Measurements from ENCODE around the gene CD59. TPM values are rescaled to one million over a fixed set of nuclear protein-coding genes. Genes with fewer than 3 reads are reported as not detected.

CD59 gene
- total and polyA plus RNA-seq, 2 of the 13 experiments (the other 11 are each of a cell fraction or from before 2014, with no cell fraction given), result 127 to 289 TPM

DNA sequence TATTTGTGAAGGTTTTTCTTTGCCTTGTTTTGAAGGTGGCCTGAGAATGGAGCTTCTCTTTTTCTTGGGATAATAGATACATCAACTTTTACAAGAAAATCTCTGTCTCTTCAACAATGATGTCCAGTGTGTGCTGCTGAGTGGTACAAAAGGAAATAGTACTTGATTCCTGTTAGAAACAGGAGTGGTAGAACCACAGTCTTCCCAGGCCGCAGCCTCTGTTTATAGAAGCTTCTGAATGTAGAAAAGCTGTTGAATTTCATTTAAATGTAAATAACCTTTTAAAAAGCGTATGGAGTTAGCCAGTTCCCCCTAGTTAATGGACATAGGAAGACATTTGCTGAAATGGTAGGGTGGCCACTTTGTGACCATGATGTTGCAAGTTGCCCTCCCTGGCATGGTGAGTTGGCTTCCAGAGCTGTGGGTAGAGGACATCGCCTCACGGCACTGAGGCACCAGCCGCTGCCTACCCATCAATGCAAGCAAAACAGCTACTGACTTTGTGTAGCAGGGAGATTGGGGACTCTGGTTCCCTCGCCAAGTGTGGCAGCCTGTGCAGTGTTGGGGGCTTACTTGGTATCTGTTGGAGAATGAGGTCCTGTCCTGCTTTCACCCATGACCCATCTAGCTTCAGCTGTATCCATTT, 67.1 kb downstream of the CD59 start:
- no peak overlapping the region for H3K4me2 ChIP-seq (ENCODE audit: low read depth, low read length)
- intact Hi-C loops (cut with micrococcal nuclease; ENCODE audit: unreplicated experiment), result no loop called here
- ChIA-PET CTCF (ENCODE audit: low intra/inter-chr PET ratio, low total read pairs) (no interaction called here), POLR2A (no interaction called here)
- peaks cover 2% of the 10 kb centered on the region in 2 experiments; a peak in 4 of 5 replicates for H3K27me3 ChIP-seq (ENCODE audit: control insufficient read depth in 1 of 2, insufficient read depth in 2 of 2, low read length in 2 of 2)
- no peak for DNase-seq (ENCODE audit: low spot score)
- no TSS peak for BruUV-seq (replicated peaks)
- no peak overlapping the region for H2AFZ ChIP-seq (ENCODE audit: low read length)
- no peak for FAIRE-seq
- no peak for ATAC-seq
- no peak for TF ChIP-seq HNRNPLL (IDR thresholded peaks at IDR 0.05; ENCODE audit: low read depth, low read length, poor library complexity, severe bottlenecking)
- no peak for TF ChIP-seq ARNT (IDR thresholded peaks at IDR 0.05)
- no peak for TF ChIP-seq MEIS2 (CRISPR knock-in tag; IDR thresholded peaks at IDR 0.05)
- no peak for TF ChIP-seq ZNF282 (IDR thresholded peaks at IDR 0.05; ENCODE audit: partially characterized antibody)
- TF ChIP-seq SMARCE1 (IDR thresholded peaks at IDR 0.05; ENCODE audit: borderline replicate concordance), result no peak
- TF ChIP-seq HES4 (CRISPR knock-in tag; IDR thresholded peaks at IDR 0.05; ENCODE audit: borderline replicate concordance), result no peak
- no peak for TF ChIP-seq SUZ12 (IDR thresholded peaks at IDR 0.05; ENCODE audit: low read depth, low read length)
- TF ChIP-seq DMAP1 (CRISPR knock-in tag; IDR thresholded peaks at IDR 0.05), result no peak
- no peak for TF ChIP-seq REXO4 (CRISPR knock-in tag; IDR thresholded peaks at IDR 0.05; ENCODE audit: borderline replicate concordance)
- no peaks in the 10 kb centered on the region for H4K20me1 ChIP-seq (ENCODE audit: insufficient read depth, low read length)
- H3K36me3 ChIP-seq (replicated peaks in 1 of 2; ENCODE audit: control insufficient read depth in 1 of 2, insufficient read depth in 2 of 2, low read length in 2 of 2), result no peaks in the 10 kb centered on the region
- no peak overlapping the region for H3K4me3 ChIP-seq (replicated peaks in 1 of 3; ENCODE audit: insufficient read depth in 1 of 3, low read depth in 2 of 3, low read length in 3 of 3)
- no peak overlapping the region for H3K27ac ChIP-seq (ENCODE audit: extremely low read length, insufficient read depth, low read length)
- H3K4me1 ChIP-seq (ENCODE audit: insufficient read depth, low read length), result no peaks in the 10 kb centered on the region
- in situ Hi-C loops (cut with HindIII; ENCODE audit: extremely low pct_ligation_motif_present, low pct_unique_long_range_greater_than_20kb), result no loop called here
- H3K79me2 ChIP-seq (ENCODE audit: insufficient read depth, low read length), result no peaks in the 10 kb centered on the region
- 17% methylated on average over 3 of the region's 6 CpGs for WGBS (ENCODE audit: low lambda C conversion rate)
- no peaks in the 10 kb centered on the region for H3K9me3 ChIP-seq (ENCODE audit: low read length)
- H3K9ac ChIP-seq (ENCODE audit: insufficient read depth, low read depth, low read length), result no peak overlapping the region

GRCh38 chr11:33668468-33668825, 67.8 kb downstream of the CD59 start:
- no peaks in the 10 kb centered on the region for H3K79me2 ChIP-seq (ENCODE audit: insufficient read depth, low read length)
- no peak for DNase-seq (ENCODE audit: low spot score)
- H3K9me3 ChIP-seq (ENCODE audit: low read length), result no peaks in the 10 kb centered on the region
- no peak for FAIRE-seq
- intact Hi-C loops (cut with micrococcal nuclease; ENCODE audit: unreplicated experiment) (no loop called here), in situ Hi-C loops (cut with HindIII; ENCODE audit: extremely low pct_ligation_motif_present, low pct_unique_long_range_greater_than_20kb) (no loop called here)
- no peak overlapping the region for H3K27ac ChIP-seq (ENCODE audit: extremely low read length, insufficient read depth, low read length)
- no peak overlapping the region for H2AFZ ChIP-seq (ENCODE audit: low read length)
- ATAC-seq, result no peak
- H3K4me1 ChIP-seq (ENCODE audit: insufficient read depth, low read length), result no peaks in the 10 kb centered on the region
- TF ChIP-seq SPEN (CRISPR knock-in tag; IDR thresholded peaks at IDR 0.05; ENCODE audit: low read depth), result no peak
- no peak for TF ChIP-seq BATF2 (CRISPR knock-in tag; IDR thresholded peaks at IDR 0.05)
- no peak for TF ChIP-seq ZNF883 (CRISPR knock-in tag; IDR thresholded peaks at IDR 0.05; ENCODE audit: not compliant biosample characterization)
- no peak for TF ChIP-seq SNAPC2 (CRISPR knock-in tag; IDR thresholded peaks at IDR 0.05)
- no peak for TF ChIP-seq ZBTB46 (CRISPR knock-in tag; IDR thresholded peaks at IDR 0.05; ENCODE audit: borderline replicate concordance)
- no peak for TF ChIP-seq HNRNPLL (IDR thresholded peaks at IDR 0.05; ENCODE audit: low read depth, low read length, poor library complexity, severe bottlenecking)
- no TSS peak for BruUV-seq (replicated peaks)
- WGBS (ENCODE audit: low lambda C conversion rate), result 59% methylated on average over 6 of the region's 6 CpGs
- H3K36me3 ChIP-seq (replicated peaks in 1 of 2; ENCODE audit: control insufficient read depth in 1 of 2, insufficient read depth in 2 of 2, low read length in 2 of 2), result no peaks in the 10 kb centered on the region
- POLR2A ChIA-PET, result no interaction called here
- H3K9ac ChIP-seq (ENCODE audit: insufficient read depth, low read depth, low read length), result no peak overlapping the region
- H3K4me3 ChIP-seq (replicated peaks in 1 of 3; ENCODE audit: insufficient read depth in 1 of 3, low read depth in 2 of 3, low read length in 3 of 3), result no peak overlapping the region
- H3K27me3 ChIP-seq (ENCODE audit: control insufficient read depth in 1 of 2, insufficient read depth in 2 of 2, low read length in 2 of 2), result peaks cover 2 to 8% of the 10 kb centered on the region in 2 experiments; a peak in 4 of 5 replicates
- H4K20me1 ChIP-seq (ENCODE audit: insufficient read depth, low read length), result no peaks in the 10 kb centered on the region
- no peak overlapping the region for H3K4me2 ChIP-seq (ENCODE audit: low read depth, low read length)
- CTCF ChIA-PET (ENCODE audit: low intra/inter-chr PET ratio, low total read pairs), result no interaction called here

All from HepG2 (cell line).